Measurements from ENCODE around the gene TM4SF20.
A peak's percentile ranks its signal among the peaks of the same experiment; 100 is the strongest.
"Not testable (repeated sequence)": the region's sequence is repeated elsewhere in the genome, so short reads cannot be mapped to it uniquely, and the experiment has no call there.

The TM4SF20 gene

GRCh38 chr2:227366769-227367426, 12.2 kb downstream of the TM4SF20 start:
- no peak for DNase-seq

- DNase-seq: no peak
Measured at GRCh38 chr2:227365833-227366232, 13.3 kb downstream of the TM4SF20 start.

- DNase-seq: not testable (repeated sequence)
Measured at GRCh38 chr2:227364585-227365263, 14.4 kb downstream of the TM4SF20 start.

- DNase-seq: no peak
Measured at GRCh38 chr2:227363756-227364155, 15.3 kb downstream of the TM4SF20 start.

GRCh38 chr2:227360351-227360750, 18.8 kb downstream of the TM4SF20 start:
- DNase-seq: no peak

- DNase-seq: no peak
Measured at GRCh38 chr2:227351639-227352038, 27.5 kb downstream of the TM4SF20 start.

- DNase-seq: no peak
Measured at GRCh38 chr2:227349989-227350612, 29.0 kb downstream of the TM4SF20 start.

GRCh38 chr2:227348324-227348723, 30.8 kb downstream of the TM4SF20 start:
- no peak for DNase-seq

GRCh38 chr2:227347117-227347516, 32.0 kb downstream of the TM4SF20 start:
- no peak for DNase-seq

GRCh38 chr2:227344231-227344630, 34.9 kb downstream of the TM4SF20 start:
- DNase-seq: no peak

- no peak for DNase-seq
Measured at GRCh38 chr2:227341553-227341952, 37.6 kb downstream of the TM4SF20 start.

- no peak for DNase-seq
Measured at GRCh38 chr2:227340106-227340505, 39.0 kb downstream of the TM4SF20 start.

- no peak for DNase-seq
Measured at GRCh38 chr2:227339098-227339599, 40.0 kb downstream of the TM4SF20 start.

- no peak for DNase-seq
Measured at GRCh38 chr2:227337442-227337841, 41.7 kb downstream of the TM4SF20 start.

GRCh38 chr2:227335713-227336112, 43.4 kb downstream of the TM4SF20 start:
- no peak for DNase-seq

GRCh38 chr2:227326783-227327182, 52.3 kb downstream of the TM4SF20 start:
- DNase-seq: no peak

- peak; percentile 50 for DNase-seq
Measured at GRCh38 chr2:227325839-227326195, 53.3 kb downstream of the TM4SF20 start.

GRCh38 chr2:227324995-227325838, 53.9 kb downstream of the TM4SF20 start, which contains the start of gene MFF:
MFF (plus strand) TSS chr2:227325251; CDS start chr2:227330666, 5,415 bp downstream.
- DNase-seq: peak; percentile 95

GRCh38 chr2:227324642-227324994, 54.5 kb downstream of the TM4SF20 start:
- DNase-seq: peak; percentile 23

- no peak for DNase-seq
Measured at GRCh38 chr2:227323818-227324217, 55.3 kb downstream of the TM4SF20 start.

GRCh38 chr2:227322530-227323205, 56.4 kb downstream of the TM4SF20 start:
- DNase-seq: no peak

- DNase-seq: no peak
Measured at GRCh38 chr2:227320305-227321094, 58.6 kb downstream of the TM4SF20 start.

All from right hindlimb (tissue), 1 donor.